GM23338 (cell line): Measurements from ENCODE around the gene ADIRF.

Experiments used
- EZH2 ChIP-seq: fragments of 200-600 bp; sonication (generic); IDR thresholded peaks from one replicate; pipeline ENCODE4 v1.8.0; 2017; ENCODE audit warnings: antibody characterized with exemption, mild to moderate bottlenecking, low read depth; ENCODE audit not compliant: unreplicated experiment
- EZH2phosphoT487 ChIP-seq: fragments of 200-600 bp; sonication (generic); IDR thresholded peaks from one replicate; pipeline ENCODE4 v1.8.1; 2018; ENCODE audit warnings: antibody characterized with exemption; ENCODE audit not compliant: unreplicated experiment
- POLR2AphosphoS5 ChIP-seq: IDR thresholded peaks from 2 replicates; pipeline ENCODE4 v1.6.1; 2016; ENCODE audit warnings: antibody characterized with exemption, low read depth
- ZNF331 ChIP-seq: fragments of 250-450 bp; sonication (Bioruptor Pico); IDR thresholded peaks from 2 replicates; pipeline ENCODE4 v1.5.0; 2020; ENCODE audit warnings: low read depth, mild to moderate bottlenecking, moderate library complexity
- TF ChIP-seq, protein P1 (sequence below), 2 experiments: fragments of 200-600 bp in 1 of 2; sonication (generic) in 1 of 2; conservative IDR thresholded peaks; 2 replicates each; pipeline versions ENCODE4 v1.5.1 to v1.6.1; 2016 to 2017; ENCODE audit warnings: antibody characterized with exemption in 2 of 2, low read depth in 2 of 2, mild to moderate bottlenecking in 2 of 2, moderate library complexity in 1 of 2

- TF ChIP-seq, protein P1, sequence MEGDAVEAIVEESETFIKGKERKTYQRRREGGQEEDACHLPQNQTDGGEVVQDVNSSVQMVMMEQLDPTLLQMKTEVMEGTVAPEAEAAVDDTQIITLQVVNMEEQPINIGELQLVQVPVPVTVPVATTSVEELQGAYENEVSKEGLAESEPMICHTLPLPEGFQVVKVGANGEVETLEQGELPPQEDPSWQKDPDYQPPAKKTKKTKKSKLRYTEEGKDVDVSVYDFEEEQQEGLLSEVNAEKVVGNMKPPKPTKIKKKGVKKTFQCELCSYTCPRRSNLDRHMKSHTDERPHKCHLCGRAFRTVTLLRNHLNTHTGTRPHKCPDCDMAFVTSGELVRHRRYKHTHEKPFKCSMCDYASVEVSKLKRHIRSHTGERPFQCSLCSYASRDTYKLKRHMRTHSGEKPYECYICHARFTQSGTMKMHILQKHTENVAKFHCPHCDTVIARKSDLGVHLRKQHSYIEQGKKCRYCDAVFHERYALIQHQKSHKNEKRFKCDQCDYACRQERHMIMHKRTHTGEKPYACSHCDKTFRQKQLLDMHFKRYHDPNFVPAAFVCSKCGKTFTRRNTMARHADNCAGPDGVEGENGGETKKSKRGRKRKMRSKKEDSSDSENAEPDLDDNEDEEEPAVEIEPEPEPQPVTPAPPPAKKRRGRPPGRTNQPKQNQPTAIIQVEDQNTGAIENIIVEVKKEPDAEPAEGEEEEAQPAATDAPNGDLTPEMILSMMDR (conservative IDR thresholded peaks at IDR 0.05; ENCODE audit: low read depth in 2 of 2) = no peak
- TF ChIP-seq POLR2AphosphoS5 = no peak
- TF ChIP-seq EZH2phosphoT487 = no peak
- TF ChIP-seq EZH2 = no peak
- TF ChIP-seq ZNF331 (CRISPR knock-in tag) = no peak
These were observed 32.2 kb downstream of the ADIRF start for GRCh38 chr10:87000491-87000890.
